ENCODE data around the gene KCND3.

Gene KCND3

GRCh38 chr1:111956155-111956771 lies 33.2 kb downstream of the KCND3 start:
- DNase-seq, result no peak

- DNase-seq, result no peak
Observed at GRCh38 chr1:111955755-111956154, 33.7 kb downstream of the KCND3 start.

GRCh38 chr1:111953797-111954196 lies 35.7 kb downstream of the KCND3 start:
- no peak for DNase-seq

- no peak for DNase-seq
Observed at GRCh38 chr1:111952125-111952657, 37.3 kb downstream of the KCND3 start.

GRCh38 chr1:111948209-111949171 lies 41.0 kb downstream of the KCND3 start:
- peak in 1 of 5 experiments; percentile 49 for DNase-seq

- DNase-seq, result no peak
Observed at GRCh38 chr1:111943846-111944749, 45.4 kb downstream of the KCND3 start.

GRCh38 chr1:111943066-111943465 lies 46.4 kb downstream of the KCND3 start:
- no peak for DNase-seq

GRCh38 chr1:111938536-111938935 lies 50.9 kb downstream of the KCND3 start:
- DNase-seq, result no peak

- no peak for DNase-seq
Observed at GRCh38 chr1:111938123-111938522, 51.3 kb downstream of the KCND3 start.

GRCh38 chr1:111937147-111937725 lies 52.2 kb downstream of the KCND3 start:
- no peak for DNase-seq

- no peak for DNase-seq
Observed at GRCh38 chr1:111934106-111934852, 55.2 kb downstream of the KCND3 start.

GRCh38 chr1:111930356-111930755 lies 59.1 kb downstream of the KCND3 start:
- no peak for DNase-seq

- DNase-seq, result no peak
Observed at GRCh38 chr1:111928531-111928930, 60.9 kb downstream of the KCND3 start.

GRCh38 chr1:111927652-111928051 lies 61.8 kb downstream of the KCND3 start:
- DNase-seq, result no peak

- DNase-seq, result no peak
Observed at GRCh38 chr1:111924786-111925185, 64.7 kb downstream of the KCND3 start.

- no peak for DNase-seq
Observed at GRCh38 chr1:111923766-111924165, 65.7 kb downstream of the KCND3 start.

GRCh38 chr1:111921948-111922347 lies 67.5 kb downstream of the KCND3 start:
- DNase-seq, result no peak

- DNase-seq, result no peak
Observed at GRCh38 chr1:111920221-111921024, 69.0 kb downstream of the KCND3 start.

GRCh38 chr1:111911776-111912515 lies 77.5 kb downstream of the KCND3 start:
- no peak for DNase-seq

- no peak for DNase-seq
Observed at GRCh38 chr1:111911061-111911460, 78.4 kb downstream of the KCND3 start.
